PFSK-1 (cell line): Measurements from ENCODE around the gene MAP2.

Source experiments
- POLR2AphosphoS5 ChIP-seq: IDR thresholded peaks from 2 replicates; pipeline ENCODE4 v1.6.1; 2012; ENCODE audit warnings: low read depth, mild to moderate bottlenecking, control low read depth, low read length, moderate library complexity
- SIN3A ChIP-seq: IDR thresholded peaks from 2 replicates; pipeline ENCODE4 v1.6.1; 2012; ENCODE audit warnings: mild to moderate bottlenecking, low read length, moderate library complexity, borderline replicate concordance; ENCODE audit not compliant: insufficient read depth
- TAF1 ChIP-seq: IDR thresholded peaks from 2 replicates; pipeline ENCODE4 v1.6.1; 2012; ENCODE audit warnings: low read length, control low read depth, borderline replicate concordance; ENCODE audit not compliant: insufficient read depth

GRCh38 chr2:209532321-209532720 is 108.5 kb downstream of the MAP2 start:
- TF ChIP-seq POLR2AphosphoS5: no peak
- no peak for TF ChIP-seq SIN3A
- no peak for TF ChIP-seq TAF1
